Panc1 (cell line): ENCODE data around the gene PCDHA9. TPM values are rescaled to one million over a fixed set of nuclear protein-coding genes. Genes with fewer than 3 reads are reported as not detected.

Source experiments
- ATAC-seq: fragments of 200-7000 bp; cut with Tn5 transposase; 2 replicates; pipeline ENCODE4 v1.9.1; 2020; ENCODE audit warnings: mild to moderate bottlenecking, moderate library complexity
- BruUV-seq: library from RNA; stranded (reverse); fragments of 400-500 nt; replicated peaks from 2 replicates; lab custom pipeline; 2021; lab: Mats Ljungman, UMichigan
- CTCF ChIA-PET: fragments of 300-600 bp; sonication (Branson Sonifier 250); formaldehyde crosslinking; loops from one replicate; lab custom pipeline; 2022; ENCODE audit warnings: antibody characterized with exemption; lab: Charles Lee
- POLR2A ChIA-PET: fragments of 300-600 bp; sonication (Branson Sonifier 250); formaldehyde crosslinking; loops from one replicate; lab custom pipeline; 2022; ENCODE audit warnings: antibody characterized with exemption; lab: Charles Lee
- DNase-seq: peaks from one replicate; pipeline ENCODE4 v3.0.0-alpha.2; 2010; ENCODE audit warnings: low read depth, low spot score
- H3K27ac ChIP-seq: 2 replicates; pipeline ENCODE4 v1.5.1; 2011; ENCODE audit warnings: mild to moderate bottlenecking, low read length, inconsistent platforms
- H3K27me3 ChIP-seq: fragments of 200-500 bp; sonication (Bioruptor generic); 2 replicates; pipeline ENCODE4 v1.6.0; 2014; ENCODE audit warnings: low read length, inconsistent platforms; ENCODE audit not compliant: control insufficient read depth, insufficient read depth
- H3K36me3 ChIP-seq: fragments of 200-500 bp; sonication (Bioruptor generic); 2 replicates; pipeline ENCODE4 v1.5.1; 2014; ENCODE audit warnings: inconsistent platforms, mild to moderate bottlenecking, low read length, moderate library complexity; ENCODE audit not compliant: control insufficient read depth, insufficient read depth
- H3K4me1 ChIP-seq: 2 replicates; pipeline ENCODE4 v1.5.1; 2011; ENCODE audit warnings: inconsistent platforms, mild to moderate bottlenecking, low read length, moderate library complexity; ENCODE audit not compliant: control insufficient read depth, insufficient read depth
- H3K4me3 ChIP-seq, 2 experiments: 2 replicates each; pipeline ENCODE4 v1.5.1; 2011 to 2012; ENCODE audit warnings: low read depth in 2 of 2, low read length in 2 of 2, mild to moderate bottlenecking in 2 of 2, inconsistent platforms in 1 of 2, moderate library complexity in 1 of 2
- H3K9me3 ChIP-seq: fragments of 200-500 bp; sonication (Bioruptor generic); 2 replicates; pipeline ENCODE4 v1.5.1; 2014; ENCODE audit warnings: low read depth, mild to moderate bottlenecking, inconsistent platforms, low read length, moderate library complexity; ENCODE audit not compliant: control insufficient read depth, insufficient read depth
- CTCF ChIP-seq: fragments of 450-650 bp; IDR thresholded peaks from 2 replicates; pipeline ENCODE4 v1.5.1; 2017; ENCODE audit warnings: mild to moderate bottlenecking
- POLR2AphosphoS5 ChIP-seq: IDR thresholded peaks from 2 replicates; pipeline ENCODE4 v1.6.1; 2012; ENCODE audit warnings: mild to moderate bottlenecking, low read depth, low read length, moderate library complexity
- REST ChIP-seq, 2 experiments: IDR thresholded peaks; 2 replicates each; pipeline ENCODE4 v1.6.1; 2011 to 2012; ENCODE audit warnings: low read depth in 2 of 2, control low read depth in 1 of 2, low read length in 1 of 2, mild to moderate bottlenecking in 1 of 2, moderate library complexity in 1 of 2; ENCODE audit not compliant: insufficient read depth in 1 of 2
- SIN3A ChIP-seq: IDR thresholded peaks from 2 replicates; pipeline ENCODE4 v1.6.1; 2012; ENCODE audit warnings: low read depth, mild to moderate bottlenecking, low read length, moderate library complexity, borderline replicate concordance; ENCODE audit not compliant: insufficient read depth
- TCF7L2 ChIP-seq: IDR thresholded peaks from 2 replicates; pipeline ENCODE4 v1.6.1; 2011; ENCODE audit warnings: mild to moderate bottlenecking, low read depth, low read length, inconsistent platforms
- in situ Hi-C: cut with HindIII; loops from 2 replicates; pipeline ENCODE4 v1.10.0; 2016; ENCODE audit warnings: low sequenced_read_pairs, low pct_unique_long_range_greater_than_20kb
- intact Hi-C: fragments of 100-400 bp; cut with micrococcal nuclease; formaldehyde crosslinking; loops from one replicate; pipeline ENCODE4 v1.10.0; 2022; ENCODE audit not compliant: unreplicated experiment
- total RNA-seq: library from RNA; stranded (reverse); gene quantifications from one replicate; pipeline ENCODE4 v1.2.1, GENCODE V29; 2021; ENCODE audit not compliant: unreplicated experiment

Gene PCDHA9
- total RNA-seq, 1 experiment from 2014 or later = 0.21 TPM

GRCh38 chr5:140883373-140883772 is 35.2 kb downstream of the PCDHA9 start:
- intact Hi-C loops = no loop called here
- H3K27me3 ChIP-seq = no peaks in the 10 kb centered on the region
- DNase-seq = no peak
- no TSS peak for BruUV-seq
- ChIA-PET POLR2A (no interaction called here), CTCF (no interaction called here)
- H3K4me3 ChIP-seq = no peak overlapping the region
- in situ Hi-C loops = no loop called here
- TF ChIP-seq TCF7L2 (no peak), REST (IDR thresholded peaks at IDR 0.05; ENCODE audit: insufficient read depth in 1 of 2, low read depth in 2 of 2, low read length in 1 of 2) (peak in 1 of 2 experiments; percentile 66; a peak in 1 of 4 replicates), SIN3A (no peak), CTCF (no peak), POLR2AphosphoS5 (no peak)
- no peak overlapping the region for H3K27ac ChIP-seq
- H3K36me3 ChIP-seq = no peaks in the 10 kb centered on the region; the same call in 1 of the 2 replicates
- H3K9me3 ChIP-seq = no peaks in the 10 kb centered on the region
- H3K4me1 ChIP-seq = no peaks in the 10 kb centered on the region
- ATAC-seq = no peak

GRCh38 chr5:140883927-140884697 is 35.9 kb downstream of the PCDHA9 start:
- Histone ChIP-seq H3K27ac (no peak overlapping the region), H3K27me3 (no peaks in the 10 kb centered on the region), H3K4me3 (no peak overlapping the region), H3K36me3 (no peaks in the 10 kb centered on the region; the same call in 1 of the 2 replicates), H3K9me3 (no peaks in the 10 kb centered on the region), H3K4me1 (no peaks in the 10 kb centered on the region)
- TF ChIP-seq TCF7L2 (no peak), REST (IDR thresholded peaks at IDR 0.05; ENCODE audit: insufficient read depth in 1 of 2, low read depth in 2 of 2, low read length in 1 of 2) (no peak), CTCF (no peak), SIN3A (no peak), POLR2AphosphoS5 (no peak)
- DNase-seq (no peak), ATAC-seq (no peak)
- ChIA-PET CTCF (no interaction called here), POLR2A (no interaction called here)
- in situ Hi-C loops (no loop called here), intact Hi-C loops (no loop called here)
- no TSS peak for BruUV-seq
